Ecto neural progenitor cell (in vitro differentiated cells): ENCODE data around the gene ZNF423.

Source experiments
- DNase-seq: peaks from one replicate; pipeline ENCODE4 v3.0.0-alpha.2; 2018; ENCODE audit warnings: low spot score

ZNF423 gene

GRCh38 chr16:49750341-49751000 lies 105.4 kb downstream of the ZNF423 start:
- DNase-seq, result no peak

GRCh38 chr16:49749816-49750215 lies 106.1 kb downstream of the ZNF423 start:
- DNase-seq, result no peak

- no peak for DNase-seq
These were observed 107.6 kb downstream of the ZNF423 start for GRCh38 chr16:49748322-49748721.

DNA sequence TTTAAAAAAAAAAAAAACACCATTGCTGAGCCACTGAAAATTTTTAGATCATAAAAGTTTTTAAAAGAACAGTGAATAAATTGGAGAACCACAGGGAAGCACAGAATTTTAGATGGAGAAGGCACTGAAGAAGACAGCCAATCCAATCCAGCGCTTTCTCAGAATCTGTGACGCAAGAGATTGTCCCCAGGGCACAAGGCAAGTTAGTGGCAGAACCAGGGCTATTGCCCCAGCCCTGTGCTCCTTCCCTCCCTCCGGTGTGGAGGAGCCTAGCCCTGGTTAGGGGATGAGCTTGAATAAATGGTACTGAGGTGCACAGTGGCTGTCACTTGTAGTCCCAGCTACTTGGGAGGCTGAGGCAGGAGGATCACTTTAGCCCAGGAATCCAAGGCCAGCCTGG lies 108.3 kb downstream of the ZNF423 start:
- DNase-seq, result no peak

DNA sequence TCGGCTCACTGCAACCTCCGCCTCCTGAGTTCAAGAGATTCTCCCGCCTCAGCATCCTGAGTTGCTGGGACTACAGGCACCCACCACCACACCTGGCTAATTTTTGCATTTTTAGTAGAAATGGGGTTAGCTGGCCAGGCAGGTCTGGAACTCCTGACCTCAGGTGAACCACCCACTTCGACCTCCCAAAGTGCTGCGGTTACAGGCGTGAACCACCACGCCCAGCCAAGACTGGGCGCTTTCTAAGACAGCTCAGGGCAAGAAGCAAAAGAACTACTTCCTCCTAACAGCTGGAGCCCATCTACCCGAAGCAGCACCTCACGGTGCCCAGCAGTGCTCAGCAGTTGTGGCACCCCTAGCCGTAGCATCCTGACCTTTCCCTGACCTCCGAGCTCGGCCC lies 109.4 kb downstream of the ZNF423 start:
- DNase-seq, result no peak

DNA sequence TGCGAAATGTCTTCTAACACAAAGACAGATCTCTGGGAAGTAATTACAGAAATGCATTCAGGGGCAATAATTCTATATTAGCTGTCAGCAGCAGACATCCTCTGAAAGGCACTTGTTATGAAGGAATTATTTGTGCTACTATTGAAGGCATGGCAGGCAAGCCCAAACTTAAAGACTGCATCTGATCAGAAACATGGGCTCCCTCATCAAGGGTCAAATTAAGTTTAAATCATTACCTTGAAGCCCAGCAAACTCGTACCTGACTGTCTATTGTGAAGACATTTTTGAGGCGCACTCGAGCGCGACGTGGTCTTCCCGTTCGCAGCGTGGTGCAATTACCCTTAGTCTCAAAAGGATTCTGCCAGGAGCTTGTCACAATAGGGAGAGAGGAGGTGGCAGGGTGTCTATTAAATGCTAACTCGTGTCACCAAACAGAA lies 110.6 kb downstream of the ZNF423 start:
- no peak for DNase-seq

DNA sequence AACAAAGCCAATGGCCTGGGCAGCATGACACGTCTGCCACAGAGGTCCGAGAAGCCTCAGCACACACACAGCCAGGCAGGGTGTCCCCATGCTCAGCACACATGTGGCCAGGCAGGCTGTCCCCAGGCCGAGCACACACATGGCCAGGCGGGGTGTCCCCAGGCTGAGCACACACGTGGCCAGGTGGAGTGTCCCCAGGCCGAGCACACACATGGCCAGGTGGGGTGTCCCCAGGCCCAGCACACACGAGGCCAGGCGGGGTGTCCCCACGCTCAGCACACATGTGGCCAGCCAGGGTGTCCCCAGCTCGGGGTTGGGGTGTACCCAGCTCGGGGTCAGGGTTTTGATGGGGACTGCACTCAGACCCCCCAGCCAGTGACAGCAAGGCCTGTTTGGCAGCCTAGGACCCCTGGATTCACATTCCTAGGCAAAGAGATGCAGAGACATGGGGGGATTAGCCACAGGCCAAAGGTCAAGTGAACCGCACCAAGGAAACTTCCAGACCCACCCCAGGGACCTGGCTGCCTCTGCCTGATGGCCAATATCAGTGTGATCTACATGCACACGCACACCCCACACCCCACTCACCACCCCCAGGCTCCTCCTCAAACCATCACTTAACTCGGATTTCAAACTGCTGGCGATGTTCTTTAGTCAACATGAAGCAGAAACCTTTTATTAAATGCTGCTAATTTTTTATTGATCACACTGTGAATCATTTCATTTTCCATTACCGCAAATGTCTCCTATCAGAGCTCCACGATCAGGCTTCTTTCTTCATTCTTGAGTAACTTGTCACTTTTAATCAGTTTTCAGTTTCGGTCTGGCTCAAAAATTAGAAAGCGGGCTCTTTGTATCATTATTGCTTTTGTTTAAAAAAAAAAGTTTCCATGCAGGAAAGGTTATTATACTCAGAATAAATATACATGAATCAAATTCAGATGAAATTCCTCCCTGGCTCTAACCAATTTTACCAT lies 111.4 kb downstream of the ZNF423 start:
- DNase-seq, result no peak

GRCh38 chr16:49743658-49744057 lies 112.3 kb downstream of the ZNF423 start:
- DNase-seq, result no peak

- DNase-seq, result no peak
These were observed 112.8 kb downstream of the ZNF423 start for GRCh38 chr16:49743203-49743464.

GRCh38 chr16:49742428-49743202 lies 113.3 kb downstream of the ZNF423 start:
- no peak for DNase-seq

DNA sequence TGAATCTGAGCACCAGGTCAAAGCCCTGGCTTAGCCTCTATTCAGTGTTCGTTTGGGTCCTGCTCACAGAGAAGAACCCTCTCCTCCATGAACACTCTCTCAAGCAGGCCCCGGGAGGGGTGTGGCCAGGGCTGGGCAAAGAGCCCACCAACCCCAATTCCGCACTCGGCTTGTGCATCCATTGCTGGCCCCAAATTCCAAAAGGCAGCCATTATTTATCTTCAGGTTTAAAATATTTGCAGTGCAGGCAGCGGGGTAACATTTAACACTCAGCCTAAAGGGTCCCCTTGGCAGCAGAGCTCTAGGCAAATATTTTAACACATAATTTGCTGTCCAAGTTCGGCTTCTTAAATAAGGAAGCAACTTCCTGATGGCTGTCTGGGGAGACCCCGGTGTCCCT lies 115.7 kb downstream of the ZNF423 start:
- DNase-seq, result no peak

DNA sequence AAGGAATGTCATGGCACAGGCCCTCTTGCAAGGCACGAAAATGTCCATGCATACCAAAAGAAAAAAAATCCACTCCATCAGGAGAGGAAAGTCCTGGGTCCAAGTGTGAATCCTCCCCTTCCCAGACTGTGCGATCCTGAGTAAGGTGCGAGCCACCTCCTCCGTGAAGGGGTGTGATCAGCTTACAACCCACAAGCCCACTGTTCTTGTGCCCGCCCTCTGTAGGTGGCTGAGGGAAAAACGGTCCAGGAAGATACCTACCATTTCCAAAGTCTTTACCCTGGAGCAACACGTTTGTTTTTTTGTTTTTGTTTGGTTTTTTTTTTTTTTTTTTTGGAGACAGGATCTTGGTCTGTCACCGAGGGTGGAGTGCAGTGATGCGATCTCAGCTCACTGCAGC lies 116.5 kb downstream of the ZNF423 start:
- no peak for DNase-seq

DNA sequence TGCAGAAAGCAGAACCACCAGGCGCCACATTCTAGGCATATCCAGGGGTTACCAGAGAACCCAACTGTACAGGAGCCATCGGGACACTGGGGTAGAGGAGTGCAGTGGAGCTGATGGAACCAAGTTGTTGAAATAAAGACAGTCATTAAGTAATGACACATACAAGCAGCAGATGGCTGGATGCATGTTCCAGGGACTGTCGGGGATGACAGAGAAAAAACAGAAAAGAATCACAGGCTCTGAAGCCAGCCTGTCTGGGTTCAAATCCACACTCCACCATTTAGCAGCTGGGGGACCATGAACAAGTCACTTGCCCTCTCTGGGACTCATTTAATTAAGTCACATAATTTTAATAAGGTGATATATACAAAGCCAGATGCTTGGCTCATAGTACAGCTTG lies 117.1 kb downstream of the ZNF423 start:
- DNase-seq, result no peak

- no peak for DNase-seq
These were observed 117.9 kb downstream of the ZNF423 start for GRCh38 chr16:49738001-49738400.

DNA sequence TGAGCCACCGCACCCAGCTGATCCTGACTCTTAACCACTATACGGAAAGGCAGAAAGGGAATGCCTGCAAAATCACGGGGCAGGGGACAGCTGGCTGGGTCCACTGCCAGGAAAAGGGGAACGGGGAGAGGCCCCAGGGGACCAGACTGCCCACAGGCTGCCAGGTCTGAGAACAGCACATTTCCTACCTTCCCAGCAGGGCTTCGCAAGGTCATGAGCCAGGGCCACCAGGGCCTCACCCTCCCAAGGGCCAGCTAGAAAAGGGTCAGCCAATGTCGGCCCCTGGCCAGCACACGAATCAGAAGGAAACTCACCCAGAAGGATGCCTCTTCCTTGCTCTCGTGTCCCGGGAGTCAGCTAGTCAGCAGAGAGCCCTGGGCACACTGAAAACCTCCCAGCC lies 118.4 kb downstream of the ZNF423 start:
- no peak for DNase-seq

DNA sequence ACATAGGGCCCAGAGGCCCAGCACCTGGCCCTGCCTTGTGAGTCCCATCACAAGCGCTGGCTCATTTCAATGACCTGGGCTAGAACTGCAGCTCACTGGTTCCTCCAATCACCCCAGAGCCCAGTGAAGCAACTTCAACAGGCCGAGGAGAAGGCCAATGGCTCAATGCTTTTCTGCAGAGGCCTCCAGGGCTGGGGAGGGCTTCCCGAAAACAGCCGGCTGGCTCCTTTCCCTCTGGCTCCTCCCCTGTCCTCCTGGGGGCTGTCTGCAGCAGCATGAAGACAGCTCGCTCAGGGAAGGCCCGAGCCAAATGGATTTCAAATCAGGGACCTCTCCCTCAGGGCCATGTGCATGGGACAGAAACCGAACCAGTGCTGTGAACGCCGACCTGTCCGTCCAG lies 121.6 kb downstream of the ZNF423 start:
- DNase-seq, result no peak

DNA sequence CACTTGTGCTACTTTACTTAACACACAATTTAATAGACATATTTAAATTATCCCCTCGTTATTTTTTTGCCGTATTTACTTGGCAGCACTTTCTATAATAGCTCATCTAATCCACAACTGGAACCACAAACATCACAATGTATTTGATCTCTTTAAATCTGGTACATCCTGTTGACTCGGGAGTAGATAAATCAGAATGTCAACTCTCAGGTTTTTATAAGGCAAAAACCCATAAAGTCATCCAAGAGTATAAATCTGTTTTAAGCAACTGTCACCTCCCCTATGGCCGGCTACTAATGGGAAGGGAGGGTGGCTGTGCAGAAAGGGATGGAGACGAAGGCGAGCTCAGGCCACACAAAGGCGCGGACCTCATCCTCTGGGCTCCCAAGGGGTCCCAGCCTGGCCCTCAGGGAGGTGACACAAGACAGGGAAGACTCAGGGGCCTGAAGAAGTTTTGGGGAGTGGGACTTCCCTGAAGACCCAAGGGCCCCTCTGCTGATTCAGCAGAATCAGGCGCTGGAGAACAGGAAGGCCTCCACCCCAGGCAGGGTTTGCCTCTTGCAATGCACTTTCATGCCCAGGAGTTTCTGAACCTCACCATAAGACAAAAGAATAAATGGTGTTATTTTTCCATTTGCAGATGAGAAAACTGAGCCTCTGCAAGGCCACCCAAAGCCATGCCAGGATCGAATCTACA lies 122.5 kb downstream of the ZNF423 start:
- no peak for DNase-seq

GRCh38 chr16:49731911-49732310 lies 124.0 kb downstream of the ZNF423 start:
- DNase-seq, result no peak

DNA sequence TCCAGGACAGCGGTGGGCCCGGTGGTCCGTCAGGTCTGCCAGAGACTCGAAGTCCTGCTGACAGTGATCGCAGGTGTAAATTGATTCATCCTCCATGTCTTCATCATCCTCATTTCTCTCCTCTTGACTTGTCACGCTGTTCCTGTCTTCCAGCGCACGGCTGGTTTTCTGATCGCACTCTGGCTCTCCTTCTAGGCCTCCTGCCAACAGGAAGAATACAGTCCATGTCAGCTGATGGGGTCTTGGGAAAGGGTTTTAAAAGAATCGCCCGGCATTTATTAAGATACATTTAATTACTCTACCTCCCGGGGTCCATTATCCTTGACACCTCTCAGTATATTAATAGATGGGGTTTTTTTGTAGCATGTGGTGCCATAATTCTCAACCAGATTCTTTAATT lies 125.1 kb downstream of the ZNF423 start:
- no peak for DNase-seq

DNA sequence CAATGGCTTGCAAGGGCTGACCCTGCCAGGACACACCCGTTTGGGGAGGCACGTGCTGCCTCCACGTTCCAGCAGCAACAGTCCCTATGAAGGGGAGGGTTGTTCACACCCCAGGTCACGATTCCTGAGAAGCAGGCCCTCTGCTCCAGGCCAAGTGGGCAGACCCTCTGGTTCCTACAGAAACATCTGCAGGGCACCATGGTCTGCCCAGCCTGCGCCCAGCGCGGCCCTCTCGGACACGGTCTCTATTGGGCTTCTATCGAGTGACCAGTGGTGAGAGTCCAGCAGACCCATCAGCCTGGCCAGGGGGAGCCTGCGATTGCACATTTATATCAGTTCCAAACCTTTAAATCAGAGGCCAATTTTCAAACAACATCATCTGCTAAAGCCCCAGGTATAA lies 128.3 kb downstream of the ZNF423 start:
- DNase-seq, result no peak

GRCh38 chr16:49726155-49726554 lies 129.8 kb downstream of the ZNF423 start:
- DNase-seq, result no peak

DNA sequence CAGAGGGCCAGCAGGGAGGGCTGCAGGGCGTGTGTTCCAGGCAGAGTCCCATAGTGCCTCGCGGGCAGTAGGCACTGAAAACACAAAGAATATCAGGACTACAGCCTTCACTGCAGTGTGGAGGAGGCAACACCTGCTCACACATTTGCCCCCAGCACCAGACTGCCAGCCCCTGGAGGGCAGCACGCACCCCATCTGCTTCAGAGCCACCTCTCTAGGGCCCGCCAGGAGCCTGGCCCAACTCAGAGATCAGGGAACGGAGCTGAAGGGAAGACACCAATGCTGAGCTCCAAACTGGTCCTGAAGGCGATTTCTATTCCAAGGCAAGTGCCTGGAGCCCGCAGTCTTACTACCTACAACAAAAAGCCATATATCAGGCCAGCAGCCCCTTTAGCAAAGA lies 130.3 kb downstream of the ZNF423 start:
- no peak for DNase-seq
